Measurements from ENCODE around the gene SZT2. TPM values are rescaled to one million over a fixed set of nuclear protein-coding genes. Genes with fewer than 3 reads are reported as not detected.
"Not testable (repeated sequence)": the region's sequence is repeated elsewhere in the genome, so short reads cannot be mapped to it uniquely, and the experiment has no call there.

SZT2 gene
- total RNA-seq, 1 donor from 2014 or later, result 139 TPM

DNA sequence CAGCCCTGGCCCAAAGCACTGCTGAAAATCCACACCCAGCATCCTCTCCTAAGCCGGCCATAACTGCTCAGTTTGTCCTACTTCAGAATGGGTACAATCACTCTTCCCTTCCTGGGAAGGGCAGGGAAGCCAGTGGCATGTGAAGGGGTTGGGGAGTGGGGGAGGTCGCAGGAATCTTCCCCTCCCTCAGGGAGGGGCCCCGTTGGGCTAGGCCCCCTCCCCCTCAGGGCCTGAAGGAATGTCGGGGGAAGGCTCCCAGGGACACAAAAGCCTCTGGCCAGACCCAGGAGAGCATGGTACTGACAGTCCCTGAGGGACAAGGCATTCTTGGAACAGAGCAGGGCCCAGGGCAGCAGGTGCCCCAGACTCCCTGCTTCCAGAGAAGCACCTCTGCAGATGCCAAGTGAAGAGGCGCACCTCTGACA lies 23.1 kb upstream of the SZT2 start:
- H3K27ac Mint-ChIP-seq, result peak overlapping the region; percentile 85
- H3K4me1 Mint-ChIP-seq, result peaks cover 42% of the 10 kb centered on the region
- H3K4me3 Mint-ChIP-seq, result peak overlapping the region; percentile 88
- ChIA-PET POLR2A (interaction anchor here (0.6 to 2.8 kb wide), 7 partner anchors 8 to 283 kb away, joined by 3 to 108 read pairs (median 19); partner anchors contain the start of genes CDC20, KDM4A, MED8 and SZT2), CTCF (no interaction called here)
- peaks cover 59% of the 10 kb centered on the region for H3K36me3 Mint-ChIP-seq (ENCODE audit: low read depth)
- ATAC-seq (ENCODE audit: low read depth), result no peak
- TF ChIP-seq, protein P1, sequence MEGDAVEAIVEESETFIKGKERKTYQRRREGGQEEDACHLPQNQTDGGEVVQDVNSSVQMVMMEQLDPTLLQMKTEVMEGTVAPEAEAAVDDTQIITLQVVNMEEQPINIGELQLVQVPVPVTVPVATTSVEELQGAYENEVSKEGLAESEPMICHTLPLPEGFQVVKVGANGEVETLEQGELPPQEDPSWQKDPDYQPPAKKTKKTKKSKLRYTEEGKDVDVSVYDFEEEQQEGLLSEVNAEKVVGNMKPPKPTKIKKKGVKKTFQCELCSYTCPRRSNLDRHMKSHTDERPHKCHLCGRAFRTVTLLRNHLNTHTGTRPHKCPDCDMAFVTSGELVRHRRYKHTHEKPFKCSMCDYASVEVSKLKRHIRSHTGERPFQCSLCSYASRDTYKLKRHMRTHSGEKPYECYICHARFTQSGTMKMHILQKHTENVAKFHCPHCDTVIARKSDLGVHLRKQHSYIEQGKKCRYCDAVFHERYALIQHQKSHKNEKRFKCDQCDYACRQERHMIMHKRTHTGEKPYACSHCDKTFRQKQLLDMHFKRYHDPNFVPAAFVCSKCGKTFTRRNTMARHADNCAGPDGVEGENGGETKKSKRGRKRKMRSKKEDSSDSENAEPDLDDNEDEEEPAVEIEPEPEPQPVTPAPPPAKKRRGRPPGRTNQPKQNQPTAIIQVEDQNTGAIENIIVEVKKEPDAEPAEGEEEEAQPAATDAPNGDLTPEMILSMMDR (IDR thresholded peaks at IDR 0.05), result no peak
- no peaks in the 10 kb centered on the region for H3K27me3 Mint-ChIP-seq
- H3K9me3 Mint-ChIP-seq, result no peaks in the 10 kb centered on the region
- intact Hi-C loops (cut with micrococcal nuclease), result loop anchor here (1.0 to 10.0 kb wide), 2 partner anchors 8 to 682 kb away; partner anchors contain the start of genes CDC20 and YBX1
- DNase-seq, result no peak

DNA sequence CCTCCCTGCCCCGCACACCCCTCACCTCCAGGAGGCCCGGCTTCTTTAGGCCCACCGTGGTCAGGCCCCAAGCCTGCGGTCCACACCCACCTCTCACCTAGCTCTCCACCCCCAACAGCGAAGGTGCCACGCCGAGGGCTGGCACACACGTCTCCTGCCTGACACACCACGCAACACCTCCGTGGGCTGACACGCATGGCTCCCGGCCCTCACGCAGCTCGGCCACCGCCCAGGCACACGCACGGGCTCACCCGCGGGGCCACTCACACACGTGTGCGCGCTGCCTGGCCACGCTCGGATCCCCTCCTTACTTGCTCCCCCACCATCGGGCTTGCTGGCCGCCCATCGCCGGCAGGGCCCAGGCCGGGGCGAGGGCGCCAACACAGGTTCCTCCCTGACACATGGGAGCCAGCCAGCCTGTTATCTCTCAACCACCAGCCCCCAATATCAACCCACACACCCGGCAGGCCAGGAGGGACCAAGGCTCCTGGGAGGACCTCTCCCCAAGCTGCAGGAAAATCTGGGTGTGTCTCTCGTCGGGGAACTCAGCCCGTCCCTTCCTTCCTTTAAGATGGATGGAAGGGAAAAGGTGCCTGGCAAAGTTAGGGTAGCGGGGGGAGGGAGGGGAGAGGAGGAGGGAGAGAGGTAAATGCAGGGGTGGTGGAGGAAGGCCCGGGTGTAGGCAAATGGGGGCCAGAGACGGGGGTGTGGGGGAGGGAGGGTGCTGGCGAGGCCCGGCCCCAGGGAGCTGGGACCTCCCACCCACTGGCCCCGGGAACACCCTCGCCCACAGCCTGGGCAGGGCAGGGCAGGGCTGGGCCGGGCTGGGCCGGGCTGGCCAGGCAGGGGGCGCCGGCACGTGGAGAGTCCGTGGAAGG lies 22.4 kb upstream of the SZT2 start:
- TF ChIP-seq, protein P1 (IDR thresholded peaks at IDR 0.05), result no peak
- peak overlapping the region; percentile 85 for H3K27ac Mint-ChIP-seq
- DNase-seq, result peak; percentile 41
- H3K36me3 Mint-ChIP-seq (ENCODE audit: low read depth), result peaks cover 52% of the 10 kb centered on the region
- no peaks in the 10 kb centered on the region for H3K27me3 Mint-ChIP-seq
- H3K4me1 Mint-ChIP-seq, result peaks cover 42% of the 10 kb centered on the region
- peak; percentile 44 for ATAC-seq (ENCODE audit: low read depth)
- intact Hi-C loops (cut with micrococcal nuclease), result loop anchor here (1.0 to 10.0 kb wide), 2 partner anchors 9 to 682 kb away; partner anchors contain the start of genes CDC20 and YBX1
- H3K4me3 Mint-ChIP-seq, result peak overlapping the region; percentile 88
- H3K9me3 Mint-ChIP-seq, result no peaks in the 10 kb centered on the region
- ChIA-PET CTCF (interaction anchor here (1.2 to 1.9 kb wide), 4 partner anchors 9 to 140 kb away, joined by 5 to 7 read pairs (median 6); no protein-coding TSS in a partner anchor), POLR2A (interaction anchor here (0.6 to 2.8 kb wide), 22 partner anchors 9 to 1354 kb away, joined by 3 to 108 read pairs (median 6); partner anchors contain the start of genes CDC20, CFAP57, EBNA1BP2 and HYI)

DNA sequence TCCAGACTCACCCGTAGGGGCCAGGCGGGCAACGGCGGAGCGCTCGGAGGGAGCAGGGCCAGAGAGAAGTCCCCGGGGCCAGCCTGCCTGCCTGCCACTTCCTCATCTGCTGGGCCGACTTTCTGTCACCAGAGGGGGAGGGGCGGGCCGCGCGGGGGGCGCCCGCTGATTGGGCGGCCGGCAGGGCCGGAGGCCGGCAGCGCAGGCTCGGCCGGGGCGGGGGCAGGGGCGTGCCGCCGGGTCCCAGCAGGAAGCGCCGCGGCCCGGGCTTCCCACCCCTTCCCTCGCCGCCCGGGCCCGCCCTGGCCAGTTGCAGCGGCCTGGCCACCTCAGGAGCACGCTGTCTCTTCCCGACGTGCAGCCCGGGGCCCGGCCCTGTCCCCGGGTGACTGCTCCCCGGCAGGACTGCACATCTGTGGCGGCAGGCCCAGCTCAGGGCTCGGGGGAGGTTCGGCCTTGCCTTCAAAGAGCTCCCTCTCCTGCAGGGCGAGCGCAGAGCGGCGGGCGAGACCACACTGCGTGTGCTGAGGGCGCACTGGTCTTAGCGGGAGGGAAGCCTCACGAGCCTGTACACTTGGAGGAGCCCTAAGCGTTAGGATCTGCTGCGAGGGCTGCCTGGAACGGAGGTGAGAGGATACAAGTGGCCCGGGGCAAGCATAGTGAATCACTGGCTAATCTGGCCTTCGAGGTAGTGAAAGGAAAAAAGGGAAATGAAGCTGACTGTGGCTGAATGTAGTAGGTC lies 21.6 kb upstream of the SZT2 start, which contains the start of gene ELOVL1:
Gene ELOVL1, minus strand, starts transcription at position 108 of the 742 bp plus-strand sequence. CDS start 2,402 bp downstream, outside the sequence.
- Mint-ChIP-seq H3K4me1 (peaks cover 42% of the 10 kb centered on the region), H3K27me3 (no peaks in the 10 kb centered on the region), H3K9me3 (no peaks in the 10 kb centered on the region), H3K27ac (peak within 1 kb of the TSS; percentile 97), H3K36me3 (ENCODE audit: low read depth) (peaks cover 44% of the 10 kb centered on the region), H3K4me3 (peak within 1 kb of the TSS; percentile 93)
- DNase-seq, result peak; percentile 92
- ChIA-PET POLR2A (interaction anchor here (0.6 to 2.8 kb wide), 27 partner anchors 9 to 1362 kb away, joined by 3 to 108 read pairs (median 5); partner anchors contain the start of genes CDC20, CFAP57, EBNA1BP2 and HYI), CTCF (interaction anchor here (1.0 to 1.9 kb wide), 5 partner anchors 10 to 141 kb away, joined by 3 to 7 read pairs (median 6); partner anchors contain the start of genes MED8 and SZT2)
- peak; percentile 87 for ATAC-seq (ENCODE audit: low read depth)
- intact Hi-C loops (cut with micrococcal nuclease), result loop anchor here (1.0 to 10.0 kb wide), 7 partner anchors 10 to 683 kb away; partner anchors contain the start of genes CDC20, CFAP57, EBNA1BP2 and MED8
- TF ChIP-seq, protein P1 (IDR thresholded peaks at IDR 0.05), result no peak

DNA sequence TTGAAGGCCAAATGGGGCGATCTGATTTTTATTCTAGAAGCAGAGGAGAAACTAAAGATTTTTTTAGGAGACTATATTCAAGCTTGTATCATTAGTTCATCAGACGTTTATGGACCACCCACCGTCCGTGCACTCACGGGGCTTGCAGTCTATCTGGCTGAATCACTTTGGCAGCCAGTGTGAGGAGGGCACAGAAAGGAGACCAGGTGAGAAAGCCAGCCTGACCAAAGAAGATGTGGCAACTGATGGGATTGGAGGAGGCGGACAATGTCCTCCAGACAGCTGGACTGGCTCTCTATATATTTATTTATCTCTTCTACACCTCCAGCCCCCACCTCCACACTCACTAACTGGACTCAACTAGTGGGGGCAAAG lies 21.1 kb upstream of the SZT2 start:
- H3K4me3 Mint-ChIP-seq, result peak overlapping the region; percentile 93
- TF ChIP-seq, protein P1 (IDR thresholded peaks at IDR 0.05), result no peak
- DNase-seq, result no peak
- intact Hi-C loops (cut with micrococcal nuclease), result loop anchor here (1.0 to 10.0 kb wide), 6 partner anchors 19 to 684 kb away; partner anchors contain the start of genes CFAP57, EBNA1BP2, MED8 and SZT2
- ChIA-PET POLR2A (interaction anchor here (0.6 to 2.8 kb wide), 22 partner anchors 9 to 1362 kb away, joined by 3 to 108 read pairs (median 6); partner anchors contain the start of genes CDC20, CFAP57, EBNA1BP2 and HYI), CTCF (interaction anchor here (1.0 to 1.9 kb wide), 5 partner anchors 10 to 142 kb away, joined by 3 to 7 read pairs (median 6); partner anchors contain the start of genes MED8 and SZT2)
- H3K9me3 Mint-ChIP-seq, result no peaks in the 10 kb centered on the region
- H3K4me1 Mint-ChIP-seq, result peaks cover 42% of the 10 kb centered on the region
- peaks cover 38% of the 10 kb centered on the region for H3K36me3 Mint-ChIP-seq (ENCODE audit: low read depth)
- no peak for ATAC-seq (ENCODE audit: low read depth)
- no peaks in the 10 kb centered on the region for H3K27me3 Mint-ChIP-seq
- H3K27ac Mint-ChIP-seq, result peak overlapping the region; percentile 97

DNA sequence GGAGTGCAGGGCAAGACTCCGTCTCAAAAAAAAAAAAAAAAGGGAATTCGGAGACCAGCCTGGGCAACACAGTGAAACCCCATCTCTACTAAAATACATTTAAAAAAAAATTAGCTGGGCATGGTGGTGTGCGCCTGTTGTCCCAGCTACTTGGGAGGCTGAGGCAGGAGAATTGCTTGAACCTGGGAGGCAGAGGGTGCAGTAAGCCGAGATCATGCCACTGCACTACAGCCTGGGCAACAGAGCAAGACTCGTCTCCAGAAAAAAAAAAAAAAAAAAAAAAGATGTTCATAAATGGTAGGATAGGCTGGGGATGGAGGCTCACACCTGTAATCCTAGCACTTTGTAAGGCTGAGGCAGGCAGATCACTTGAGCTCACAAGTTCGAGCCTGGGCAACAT lies 19.9 kb upstream of the SZT2 start:
- DNase-seq; H3K27ac Mint-ChIP-seq; H3K27me3 Mint-ChIP-seq; H3K4me3 Mint-ChIP-seq; ATAC-seq (ENCODE audit: low read depth); H3K9me3 Mint-ChIP-seq: not testable (repeated sequence)
- POLR2A ChIA-PET, result interaction anchor here (0.6 to 1.1 kb wide), 8 partner anchors 8 to 524 kb away, joined by 3 to 6 read pairs (median 3); partner anchors contain the start of genes CDC20, MED8, SZT2 and ZNF691
- CTCF ChIA-PET, result interaction anchor here (1.9 kb wide), 1 partner anchor 143 kb away, joined by 7 read pairs; no protein-coding TSS in a partner anchor
- H3K4me1 Mint-ChIP-seq, result peaks cover 42% of the 10 kb centered on the region
- intact Hi-C loops (cut with micrococcal nuclease), result loop anchor here (10.0 kb wide), 1 partner anchor 685 kb away; the partner anchor contains the start of gene YBX1
- peaks cover 27% of the 10 kb centered on the region for H3K36me3 Mint-ChIP-seq (ENCODE audit: low read depth)
